ENCODE data around the gene REG3A.

Gene REG3A

DNA sequence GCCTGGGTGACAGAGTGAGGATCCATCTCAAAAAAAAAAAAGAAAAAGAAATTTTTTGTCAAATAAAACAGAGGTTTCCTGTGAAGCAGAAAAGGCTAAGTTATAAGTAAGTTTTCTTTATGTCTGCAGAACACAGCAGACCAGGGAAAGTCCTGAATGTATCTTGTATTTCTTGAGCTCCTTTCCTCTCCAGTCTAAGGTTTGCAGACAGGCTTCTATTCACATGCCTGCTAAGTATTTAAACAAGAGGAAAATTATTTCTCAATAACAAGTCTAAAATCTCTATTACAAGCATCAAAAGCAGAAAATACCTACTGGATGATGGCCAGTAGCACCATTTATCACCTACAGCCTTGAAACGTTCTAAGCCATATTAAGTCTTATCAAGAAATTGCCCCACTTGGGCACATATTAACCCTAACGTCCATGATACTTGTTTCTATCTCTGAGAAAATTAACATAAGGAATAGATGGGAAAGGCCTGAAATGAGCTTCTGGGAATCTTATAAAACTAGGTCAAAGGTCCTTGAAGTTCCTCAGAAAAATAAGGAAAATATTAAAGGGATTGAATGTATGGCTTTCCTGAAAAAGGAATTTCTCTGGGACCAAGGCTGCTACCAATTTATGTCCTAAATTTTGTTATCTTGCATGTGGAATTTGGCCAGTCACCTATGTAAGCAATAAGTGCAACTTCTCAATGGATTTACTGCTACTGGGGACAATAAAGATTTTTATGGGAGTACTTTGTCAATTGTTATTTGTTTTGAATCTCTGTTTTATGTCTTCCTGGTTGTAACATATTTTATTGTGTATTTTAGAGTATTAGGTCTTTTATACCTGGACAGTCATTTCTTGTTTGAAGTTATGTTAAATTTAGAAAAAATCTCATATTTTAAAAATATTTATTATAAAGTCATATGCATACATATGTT is 42.3 kb downstream of the REG3A start:
- no peak overlapping the region for H4K5ac ChIP-seq (ENCODE audit: low read length)
- no peak overlapping the region for H3K18ac ChIP-seq (ENCODE audit: low read length)
- no peak overlapping the region for H3K4me2 ChIP-seq (ENCODE audit: low read length)
- H3K56ac ChIP-seq (ENCODE audit: low read length): no peak overlapping the region
- H3K36me3 ChIP-seq (ENCODE audit: control insufficient read depth, insufficient read depth, low read length): no peaks in the 10 kb centered on the region
- no peaks in the 10 kb centered on the region for H3K79me1 ChIP-seq (ENCODE audit: low read length)
- DNase-seq: no peak
- H3K4ac ChIP-seq (ENCODE audit: low read depth, low read length): no peak overlapping the region
- H3K4me3 ChIP-seq (ENCODE audit: low read length): no peak overlapping the region
- no peaks in the 10 kb centered on the region for H3K27me3 ChIP-seq (ENCODE audit: insufficient read depth, low read length, poor library complexity)
- H3K4me1 ChIP-seq (ENCODE audit: control insufficient read depth, low read depth, low read length): no peaks in the 10 kb centered on the region
- H2BK5ac ChIP-seq (ENCODE audit: low read length): no peak overlapping the region
- H2BK15ac ChIP-seq (replicated peaks; ENCODE audit: low read depth): no peak overlapping the region
- no peak overlapping the region for H3K23ac ChIP-seq (ENCODE audit: low read length)
- no peak overlapping the region for H2BK120ac ChIP-seq (ENCODE audit: low read depth, low read length)
- no peak overlapping the region for H4K8ac ChIP-seq (ENCODE audit: low read depth, low read length)
- H3K9ac ChIP-seq (ENCODE audit: low read length): no peak overlapping the region
- no peak overlapping the region for H2AK5ac ChIP-seq (ENCODE audit: low read length)
- H3K27ac ChIP-seq (ENCODE audit: low read depth, low read length): no peak overlapping the region
- no peaks in the 10 kb centered on the region for H3K79me2 ChIP-seq (ENCODE audit: control insufficient read depth, insufficient read depth, low read length)
- WGBS (ENCODE audit: extremely low coverage, insufficient coverage, low lambda C conversion rate): no CpG with 5 or more reads among the region's 2 CpGs

DNA sequence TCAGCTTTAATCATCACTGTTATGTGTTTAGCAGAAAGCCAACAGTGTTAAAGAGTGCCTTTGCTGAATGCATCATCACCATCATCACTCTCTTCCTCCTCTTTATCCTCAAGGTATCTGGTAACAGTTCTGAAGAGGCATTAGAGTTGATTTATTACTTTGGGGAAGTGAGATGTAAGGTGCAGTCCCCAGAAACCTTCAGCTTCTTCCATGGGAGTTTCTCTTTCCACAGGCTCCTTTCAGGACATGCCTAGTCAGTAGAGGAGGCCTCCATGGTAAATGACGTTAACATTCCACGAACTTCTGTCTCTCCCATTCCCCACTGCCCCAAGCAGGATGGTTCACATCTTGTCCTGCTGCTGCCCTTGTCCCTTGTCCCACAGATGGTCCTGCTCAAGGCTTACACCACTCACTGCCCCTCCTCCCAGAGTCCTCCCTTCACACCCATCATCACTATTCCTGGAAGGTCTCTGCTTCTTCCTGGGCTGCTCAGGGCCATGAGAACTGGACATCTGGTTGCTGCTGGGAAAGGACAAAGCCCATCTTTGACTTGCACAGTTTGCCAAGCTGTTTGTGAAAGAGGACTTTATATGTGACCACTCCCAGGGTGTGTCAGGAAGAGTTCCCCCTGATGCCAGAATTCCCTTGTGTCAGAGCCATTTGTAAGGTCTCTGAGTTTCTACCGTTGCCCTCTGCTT is 44.6 kb downstream of the REG3A start:
- Histone ChIP-seq H3K4me3 (ENCODE audit: low read length) (no peak overlapping the region), H3K79me1 (ENCODE audit: low read length) (no peaks in the 10 kb centered on the region), H3K79me2 (ENCODE audit: control insufficient read depth, insufficient read depth, low read length) (no peaks in the 10 kb centered on the region), H3K18ac (ENCODE audit: low read length) (no peak overlapping the region), H3K4ac (ENCODE audit: low read depth, low read length) (no peak overlapping the region), H4K8ac (ENCODE audit: low read depth, low read length) (no peak overlapping the region), H2BK120ac (ENCODE audit: low read depth, low read length) (no peak overlapping the region), H3K23ac (ENCODE audit: low read length) (no peak overlapping the region), H3K56ac (ENCODE audit: low read length) (no peak overlapping the region), H3K27me3 (ENCODE audit: insufficient read depth, low read length, poor library complexity) (no peaks in the 10 kb centered on the region), H2AK5ac (ENCODE audit: low read length) (no peak overlapping the region), H3K9ac (ENCODE audit: low read length) (no peak overlapping the region), H3K27ac (ENCODE audit: low read depth, low read length) (no peak overlapping the region), H2BK5ac (ENCODE audit: low read length) (no peak overlapping the region), H3K4me1 (ENCODE audit: control insufficient read depth, low read depth, low read length) (no peaks in the 10 kb centered on the region), H3K36me3 (ENCODE audit: control insufficient read depth, insufficient read depth, low read length) (no peaks in the 10 kb centered on the region), H2BK15ac (replicated peaks; ENCODE audit: low read depth) (no peak overlapping the region), H4K5ac (ENCODE audit: low read length) (no peak overlapping the region), H3K4me2 (ENCODE audit: low read length) (no peak overlapping the region)
- no CpG with 5 or more reads among the region's 3 CpGs for WGBS (ENCODE audit: extremely low coverage, insufficient coverage, low lambda C conversion rate)
- no peak for DNase-seq

DNA sequence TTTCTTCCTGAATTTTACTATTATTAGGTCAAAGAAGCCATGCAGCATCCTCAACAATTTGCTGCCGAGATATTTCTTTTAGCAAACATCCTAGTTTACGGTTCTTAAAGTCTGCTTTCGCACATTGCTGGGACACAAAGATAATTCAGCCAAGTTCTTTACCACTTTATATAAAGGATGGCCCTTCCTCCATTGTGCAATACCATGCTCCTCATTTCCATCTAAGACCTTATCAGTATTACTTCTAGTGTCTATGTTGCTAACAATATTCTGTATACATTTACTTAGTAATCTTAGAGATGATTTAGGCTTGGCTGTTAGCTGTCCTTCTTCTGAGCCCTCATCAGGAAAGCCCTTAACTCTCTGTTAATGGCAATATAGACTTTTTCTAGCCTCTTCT is 47.3 kb downstream of the REG3A start:
- Histone ChIP-seq H3K9ac (ENCODE audit: low read length) (no peak overlapping the region), H3K27ac (ENCODE audit: low read depth, low read length) (no peak overlapping the region), H2BK15ac (replicated peaks; ENCODE audit: low read depth) (no peak overlapping the region), H3K79me1 (ENCODE audit: low read length) (no peaks in the 10 kb centered on the region), H2AK5ac (ENCODE audit: low read length) (no peak overlapping the region), H3K4me3 (ENCODE audit: low read length) (no peak overlapping the region), H3K18ac (ENCODE audit: low read length) (no peak overlapping the region), H2BK5ac (ENCODE audit: low read length) (no peak overlapping the region), H3K56ac (ENCODE audit: low read length) (no peak overlapping the region), H3K36me3 (ENCODE audit: control insufficient read depth, insufficient read depth, low read length) (no peaks in the 10 kb centered on the region), H4K8ac (ENCODE audit: low read depth, low read length) (no peak overlapping the region), H3K4me1 (ENCODE audit: control insufficient read depth, low read depth, low read length) (no peaks in the 10 kb centered on the region), H3K4me2 (ENCODE audit: low read length) (no peak overlapping the region), H4K5ac (ENCODE audit: low read length) (no peak overlapping the region), H3K23ac (ENCODE audit: low read length) (no peak overlapping the region), H3K27me3 (ENCODE audit: insufficient read depth, low read length, poor library complexity) (no peaks in the 10 kb centered on the region), H2BK120ac (ENCODE audit: low read depth, low read length) (no peak overlapping the region), H3K79me2 (ENCODE audit: control insufficient read depth, insufficient read depth, low read length) (no peaks in the 10 kb centered on the region), H3K4ac (ENCODE audit: low read depth, low read length) (no peak overlapping the region)
- no peak for DNase-seq
- WGBS (ENCODE audit: extremely low coverage, insufficient coverage, low lambda C conversion rate): no CpG with 5 or more reads among the region's 3 CpGs
